Endometrial microvascular endothelial cells (primary cell): Measurements from ENCODE around the gene CT47A1. TPM values are rescaled to one million over a fixed set of nuclear protein-coding genes. Genes with fewer than 3 reads are reported as not detected.
"Not testable (repeated sequence)": the region's sequence is repeated elsewhere in the genome, so short reads cannot be mapped to it uniquely, and the experiment has no call there.

Source experiments
- in situ Hi-C: cut with HindIII; loops from 2 replicates; pipeline ENCODE4 v1.10.0; 2017; ENCODE audit warnings: low sequenced_read_pairs, low pct_unique_long_range_greater_than_20kb; ENCODE audit errors: inconsistent ontology term
- total RNA-seq: library from RNA; depleted of rRNA; stranded (reverse); fragments of >200 nt; gene quantifications from one replicate; pipeline ENCODE4 v1.2.3, GENCODE V29; 2015; ENCODE audit errors: inconsistent ontology term

Gene CT47A1
- not detected for total RNA-seq

DNA sequence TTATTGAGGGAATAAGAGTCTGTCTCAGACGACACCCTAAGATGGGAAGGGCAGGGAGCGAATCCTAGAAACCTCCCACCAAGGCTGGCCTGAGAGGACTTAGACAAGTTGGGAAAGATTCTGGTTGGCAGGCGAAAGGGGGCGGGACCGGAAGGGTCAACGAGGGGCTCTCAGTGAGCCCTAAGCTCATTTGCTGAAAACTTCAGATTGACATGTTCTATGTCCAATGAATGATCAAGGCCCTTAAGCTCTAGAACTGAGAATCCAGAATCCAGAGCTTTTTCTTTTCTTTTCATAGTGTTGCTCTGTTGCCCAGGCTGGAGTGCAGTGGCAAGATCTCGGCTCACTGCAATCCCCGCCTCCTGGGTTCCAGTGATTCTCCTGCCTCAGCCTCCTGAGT, at the start of gene CT47A1:
TSS of gene CT47A1 (minus strand) at position 101 of the 400 bp plus-strand sequence. CDS start 231 bp downstream, outside the sequence.
- in situ Hi-C loops = not testable (repeated sequence)

DNA sequence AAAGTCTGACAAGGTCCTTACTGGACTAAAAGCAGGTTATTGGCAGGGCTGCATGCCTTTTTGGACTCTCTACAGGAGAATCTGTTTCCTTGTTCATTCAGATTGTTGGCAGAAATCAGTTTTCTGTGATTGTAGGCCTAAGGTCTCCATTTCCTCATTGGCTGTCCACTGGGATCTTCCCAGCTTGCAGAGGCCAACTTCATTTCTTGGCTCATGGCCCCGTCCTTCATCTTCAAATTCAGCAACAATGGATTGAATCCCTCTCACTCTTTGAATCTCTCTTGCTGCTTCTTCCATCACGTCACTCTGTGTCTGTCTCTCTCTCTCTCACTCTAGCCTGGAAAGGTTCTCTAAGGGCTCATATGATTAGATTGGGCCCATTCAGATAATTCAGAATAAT, 47.0 kb upstream of the CT47A1 start:
- in situ Hi-C loops = no loop called here

DNA sequence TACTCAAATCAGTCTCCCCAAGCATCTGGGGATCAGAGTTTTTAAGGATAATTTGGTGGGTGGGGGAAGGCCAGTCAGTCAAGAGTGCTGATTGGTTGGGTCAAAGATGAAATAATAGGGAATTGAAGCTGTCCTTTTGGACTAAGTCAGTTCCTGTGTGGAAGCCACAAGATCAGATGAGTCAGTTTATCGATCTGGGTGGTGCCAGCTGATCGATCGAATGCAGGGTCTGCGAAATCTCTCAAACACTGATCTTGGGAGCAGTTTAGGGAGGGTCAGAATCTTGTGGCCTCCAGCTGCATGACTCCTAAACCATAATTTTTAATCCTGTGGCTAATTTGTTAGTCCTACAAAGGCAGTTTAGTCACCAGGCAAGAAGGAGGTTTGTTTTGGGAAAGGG, 44.5 kb upstream of the CT47A1 start:
- in situ Hi-C loops = no loop called here

DNA sequence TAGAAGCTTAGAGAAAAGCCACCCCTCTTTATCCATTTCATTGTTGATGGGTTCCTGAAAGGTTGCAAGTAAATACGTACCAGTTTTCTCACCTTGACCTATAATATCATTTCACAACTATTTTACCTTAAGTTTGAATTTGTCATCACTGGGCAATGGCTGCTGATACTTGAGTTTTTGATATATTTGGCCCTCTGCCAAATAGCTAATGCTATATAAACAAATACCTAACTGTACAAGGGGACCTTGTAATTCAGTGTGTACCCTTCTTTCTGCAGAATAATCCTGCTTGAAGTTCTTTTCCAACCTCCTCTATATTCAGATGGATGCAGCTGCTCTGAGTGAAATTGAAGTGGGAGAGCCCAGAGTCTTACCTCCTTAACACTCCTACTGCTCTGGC, 42.9 kb upstream of the CT47A1 start:
- in situ Hi-C loops = no loop called here

DNA sequence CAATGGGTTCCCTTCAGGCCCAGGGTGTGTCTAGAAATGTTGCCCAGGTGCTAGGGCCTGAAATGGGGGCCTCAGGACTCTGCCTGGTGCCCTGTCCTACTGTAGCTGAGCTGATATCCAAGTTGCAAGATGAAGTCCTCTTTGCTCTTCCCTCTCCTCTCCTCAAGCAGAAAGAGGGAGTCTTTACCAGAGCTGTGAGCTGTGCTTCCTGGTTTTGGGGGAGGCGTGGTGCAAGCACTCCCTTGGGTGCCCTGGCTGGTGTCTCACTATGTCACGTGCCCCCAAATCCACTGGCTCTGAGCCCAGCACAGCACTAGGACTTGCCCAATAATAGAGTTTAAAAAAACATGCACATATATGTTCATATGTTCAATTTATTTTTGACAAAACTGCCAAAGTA, 29.3 kb upstream of the CT47A1 start:
- in situ Hi-C loops = no loop called here

DNA sequence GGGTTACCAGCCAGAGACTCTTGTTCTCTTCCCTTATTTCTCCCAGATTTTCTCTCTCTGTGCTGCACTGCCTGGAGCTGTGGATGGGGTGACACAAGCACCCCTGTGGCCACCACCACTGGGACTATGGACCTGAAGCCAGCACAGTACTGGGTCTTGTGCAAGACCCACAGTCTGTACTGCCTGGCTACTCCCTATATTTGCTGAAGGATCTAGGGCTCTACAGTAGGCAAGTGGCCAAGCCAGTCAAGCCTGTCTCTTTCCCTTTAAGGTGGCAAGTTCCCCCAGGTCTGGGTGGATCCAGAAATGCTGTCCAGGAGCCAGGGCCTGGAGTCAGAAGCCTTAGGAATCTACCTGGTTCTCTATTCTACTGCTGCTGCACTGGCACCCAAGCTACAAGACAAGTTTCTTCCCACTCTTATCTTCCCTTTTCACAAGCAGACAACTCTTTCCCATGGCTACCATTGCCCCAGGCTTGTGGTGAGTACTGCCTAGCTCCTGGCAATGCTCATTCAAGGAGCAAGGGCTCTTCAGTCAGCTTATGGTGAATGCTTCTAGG, 28.4 kb upstream of the CT47A1 start:
- in situ Hi-C loops = no loop called here

DNA sequence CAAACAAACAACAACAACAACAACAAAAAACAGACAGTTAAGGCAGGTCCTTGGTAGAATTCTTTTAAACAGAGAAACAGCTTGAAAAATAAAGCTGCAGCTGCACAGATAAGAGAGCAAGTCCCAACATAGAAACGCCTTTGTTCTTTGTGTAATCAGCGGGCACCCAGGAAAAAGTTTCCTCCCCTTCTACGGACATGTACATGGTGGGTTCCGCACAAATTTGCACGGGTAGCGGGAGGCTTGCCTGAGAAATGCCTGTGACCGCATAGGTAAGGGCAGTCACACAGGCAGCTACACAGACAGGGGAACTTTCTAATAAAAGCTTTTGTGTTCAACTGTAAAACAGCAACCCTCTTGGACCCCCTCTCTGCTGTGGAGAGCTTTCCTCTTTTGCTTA, 25.7 kb upstream of the CT47A1 start:
- in situ Hi-C loops = no loop called here

DNA sequence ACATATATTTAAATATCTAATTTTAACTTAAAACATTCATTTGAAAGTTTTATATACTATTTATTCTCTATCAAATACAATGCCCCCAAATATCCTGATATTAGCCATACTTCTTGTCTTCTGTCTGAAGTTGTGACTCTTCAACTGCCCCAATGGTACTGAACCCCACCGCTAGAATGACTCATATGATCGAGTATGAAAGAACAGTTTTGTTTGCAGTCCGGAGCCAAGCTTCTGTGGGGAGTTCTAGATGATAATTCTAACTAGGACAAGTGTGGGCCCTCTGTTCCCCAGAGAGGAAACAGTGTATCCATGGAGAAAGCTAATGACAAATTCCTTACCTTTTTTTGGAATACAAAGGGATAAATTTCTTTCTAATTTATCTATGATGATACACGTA, 24.7 kb upstream of the CT47A1 start:
- in situ Hi-C loops = no loop called here

DNA sequence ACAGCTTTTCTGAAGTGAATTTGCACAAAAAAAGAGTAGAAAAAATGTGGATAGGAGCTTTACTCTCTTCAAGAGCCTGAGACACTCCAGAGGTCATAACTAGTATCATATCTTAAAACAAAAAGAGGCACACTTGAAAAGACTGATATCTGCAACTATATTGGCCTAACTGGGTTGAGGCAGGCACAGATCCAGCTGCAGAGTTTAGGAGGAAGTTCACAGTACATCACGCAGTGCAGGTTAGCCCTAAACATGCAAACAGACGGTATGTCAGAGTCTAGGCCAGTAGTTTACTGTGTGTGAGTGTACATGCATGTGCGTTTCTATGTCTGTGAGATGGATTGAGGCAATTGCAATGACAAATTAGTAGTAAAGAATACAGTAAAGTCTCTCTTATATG, 24.2 kb upstream of the CT47A1 start:
- in situ Hi-C loops = no loop called here

DNA sequence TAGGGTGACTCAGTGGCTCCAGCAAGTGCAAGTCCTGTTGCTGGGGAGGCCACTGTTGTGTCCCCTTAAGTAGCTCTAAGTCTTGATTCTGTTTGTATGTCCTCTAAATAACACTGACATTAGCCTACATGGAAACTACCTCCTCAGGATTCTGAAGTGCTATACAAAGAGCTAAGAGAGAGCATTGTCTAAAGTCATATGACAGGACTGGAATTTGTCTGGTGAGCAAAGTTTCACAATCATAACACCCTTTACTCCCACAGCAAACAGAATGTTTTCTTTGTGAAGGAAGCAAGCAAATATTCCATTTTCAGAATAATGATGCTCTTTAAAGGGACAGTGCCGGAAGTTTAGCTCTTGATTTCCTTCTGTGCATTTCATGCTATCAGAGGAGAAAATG, 23.4 kb upstream of the CT47A1 start:
- in situ Hi-C loops = no loop called here

DNA sequence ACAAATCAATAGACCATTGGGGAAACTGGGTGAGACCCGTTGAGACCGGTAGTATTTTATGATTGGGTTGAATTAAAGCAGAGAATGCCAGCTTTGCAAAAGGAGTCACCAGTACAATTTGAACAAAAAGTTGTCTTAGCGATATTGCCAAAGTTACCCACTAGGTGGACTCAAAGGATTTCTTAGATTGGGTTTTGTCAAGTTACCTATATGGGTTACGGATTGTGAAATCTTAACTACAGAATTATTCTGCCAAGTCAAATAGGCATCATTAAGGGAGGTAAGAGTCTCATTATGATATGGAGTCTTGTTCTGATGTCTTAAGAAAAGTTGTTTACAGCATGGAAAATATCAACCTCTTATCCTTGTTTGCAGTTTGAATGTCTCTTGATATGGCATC, 15.0 kb upstream of the CT47A1 start:
- in situ Hi-C loops = no loop called here

DNA sequence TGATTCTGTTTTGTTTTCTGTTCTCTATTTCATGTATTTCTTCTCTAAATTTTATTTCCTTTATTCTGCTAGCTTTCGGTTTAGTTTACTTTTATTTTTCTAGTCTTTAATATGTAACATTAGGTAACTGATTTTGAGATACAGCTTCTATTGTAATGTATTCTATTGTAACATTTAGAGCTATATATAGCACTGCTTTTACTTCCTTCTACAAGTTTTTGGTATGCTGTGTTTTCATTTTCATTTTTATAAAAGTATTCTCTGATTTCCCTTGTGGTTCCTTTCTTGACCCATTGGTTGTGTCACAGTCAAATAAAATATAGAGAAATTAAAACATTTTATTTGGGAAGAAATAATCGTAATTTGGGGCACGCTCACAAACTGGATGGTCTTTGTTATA, 13.9 kb upstream of the CT47A1 start:
- in situ Hi-C loops = no loop called here

DNA sequence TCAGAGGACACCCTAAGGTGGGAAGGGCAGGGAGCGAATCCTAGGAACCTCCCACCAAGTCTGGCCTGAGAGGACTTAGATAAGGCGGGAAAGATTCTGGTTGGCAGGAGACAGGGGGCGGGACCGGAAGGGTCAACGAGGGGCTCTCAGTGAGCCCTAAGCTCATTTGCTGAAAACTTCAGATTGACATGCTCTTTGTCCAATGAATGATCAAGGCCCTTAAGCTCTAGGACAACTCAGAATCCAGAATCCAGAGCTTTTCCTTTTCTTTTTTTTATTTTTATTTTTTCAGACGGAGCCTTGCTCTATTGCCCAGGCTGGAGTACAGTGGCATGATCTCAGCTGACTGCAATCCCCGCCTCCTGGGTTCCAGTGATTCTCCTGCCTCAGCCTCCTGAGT, 29.1 kb downstream of the CT47A1 start, which contains the start of gene CT47A7:
TSS of gene CT47A7 (minus strand) at position 101 of the 400 bp plus-strand sequence. CDS start 255 bp downstream, outside the sequence.
- in situ Hi-C loops = not testable (repeated sequence)

Other genes with a start within 250 kb of the CT47A1 start
- not detected for gene CT47B1, start 109.9 kb downstream of the CT47A1 start, total RNA-seq
- gene CT47A11, start 48.6 kb downstream of the CT47A1 start, total RNA-seq = not detected
- not detected for gene CT47A10, start 43.7 kb downstream of the CT47A1 start, total RNA-seq
- not detected for gene CT47A9, start 38.9 kb downstream of the CT47A1 start, total RNA-seq
- not detected for gene CT47A8, start 34.0 kb downstream of the CT47A1 start, total RNA-seq
- gene CT47A7, start 29.2 kb downstream of the CT47A1 start, total RNA-seq = not detected
- gene CT47A6, start 24.3 kb downstream of the CT47A1 start, total RNA-seq = not detected
- not detected for gene CT47A5, start 19.4 kb downstream of the CT47A1 start, total RNA-seq
- not detected for gene CT47A4, start 14.6 kb downstream of the CT47A1 start, total RNA-seq
- gene CT47A3, start 9.7 kb downstream of the CT47A1 start, total RNA-seq = not detected
- gene CT47A2, start 4.8 kb downstream of the CT47A1 start, total RNA-seq = not detected
- gene GLUD2, start 61.9 kb upstream of the CT47A1 start, total RNA-seq = 0.28 TPM